ENCODE measurements around the gene CYP27A1.
A peak's percentile ranks its signal among the peaks of the same experiment; 100 is the strongest.
"Not testable (repeated sequence)": the region's sequence is repeated elsewhere in the genome, so short reads cannot be mapped to it uniquely, and the experiment has no call there.

CYP27A1 gene

DNA sequence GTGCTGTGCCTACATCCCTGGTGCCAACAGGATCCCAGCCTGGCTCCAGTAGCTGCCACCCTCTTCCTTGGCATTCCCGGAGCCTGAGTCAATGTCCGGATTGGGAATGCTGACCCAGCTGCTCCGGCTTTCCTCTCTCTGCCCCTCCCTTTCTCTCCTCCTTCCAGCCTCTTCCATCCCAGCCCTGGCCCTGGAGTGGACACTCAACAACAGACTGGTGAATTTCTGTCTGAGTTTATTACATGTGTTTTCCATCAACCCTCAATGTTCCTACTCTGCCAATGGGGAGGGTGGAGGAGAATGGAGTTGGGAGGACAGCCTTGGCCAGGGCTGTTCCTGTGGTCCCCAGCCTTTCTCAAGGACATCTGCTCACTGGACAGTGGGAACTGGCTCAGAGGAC is 50.6 kb downstream of the CYP27A1 start:
- no peak for DNase-seq

DNA sequence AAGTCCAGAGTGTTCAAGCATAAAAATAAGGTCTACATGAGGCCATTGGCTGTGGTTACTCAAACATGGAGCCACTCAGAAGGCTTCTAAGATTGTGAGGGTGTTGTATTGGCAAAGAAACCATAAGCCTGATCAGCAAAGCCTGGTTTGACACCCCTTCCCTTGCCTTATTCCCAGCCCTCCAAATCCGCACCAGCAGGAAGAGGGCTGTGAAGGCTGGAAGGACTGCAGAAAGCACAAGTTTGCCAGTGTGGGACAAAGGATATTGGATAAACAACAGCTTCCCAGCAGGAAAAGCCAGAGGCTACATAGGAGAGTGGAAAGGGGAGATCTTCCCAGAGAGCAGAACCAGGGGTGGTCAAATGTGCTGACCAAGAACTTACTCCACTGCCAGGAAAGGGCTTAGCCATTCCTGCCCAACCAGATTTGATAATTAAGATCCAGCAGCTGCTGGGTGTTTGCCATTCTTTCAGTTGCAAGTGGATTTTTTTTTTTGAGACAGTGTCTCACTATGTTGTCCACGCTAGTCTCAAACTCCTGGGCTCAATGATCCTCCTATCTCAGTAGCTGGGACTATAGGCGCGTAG is 51.2 kb downstream of the CYP27A1 start:
- no peak for DNase-seq

DNA sequence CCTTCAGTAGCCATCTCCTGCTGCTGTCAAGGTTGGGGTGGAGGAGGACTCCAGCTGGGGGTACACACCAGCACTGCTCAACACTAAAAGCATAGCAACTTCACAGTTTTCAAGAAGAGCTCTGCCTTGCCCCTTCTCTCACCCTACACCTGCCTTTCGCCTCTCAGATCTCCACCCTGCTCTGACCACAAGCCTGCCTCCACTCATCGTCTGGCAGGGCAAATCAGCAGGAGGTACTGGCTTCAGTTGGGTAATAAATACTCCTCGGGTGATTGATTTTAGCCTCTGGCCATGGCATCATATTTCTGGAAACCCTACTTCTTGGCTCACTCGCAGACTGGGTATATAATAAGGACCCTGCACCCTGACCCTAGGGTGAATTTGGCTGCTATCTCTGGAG is 52.7 kb downstream of the CYP27A1 start:
- DNase-seq, result no peak

DNA sequence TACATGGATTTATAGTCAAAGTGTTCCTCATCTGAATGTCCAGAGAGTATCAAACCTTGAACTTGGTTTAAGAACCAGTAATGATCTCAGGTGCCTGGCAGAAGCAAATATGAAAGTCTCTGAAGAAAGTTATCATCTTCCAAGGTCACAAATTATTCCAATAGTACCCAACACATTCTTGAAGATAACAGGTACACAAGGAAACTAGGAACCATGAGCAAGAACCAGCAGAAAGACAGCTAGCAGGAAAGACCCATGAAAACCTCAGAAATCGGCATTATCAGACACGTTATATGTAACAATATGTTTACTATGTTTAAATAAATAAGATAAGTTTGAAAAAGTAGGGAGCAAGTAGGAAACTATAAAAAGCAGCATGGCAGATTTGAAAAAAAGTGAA is 55.5 kb downstream of the CYP27A1 start:
- no peak for DNase-seq

DNA sequence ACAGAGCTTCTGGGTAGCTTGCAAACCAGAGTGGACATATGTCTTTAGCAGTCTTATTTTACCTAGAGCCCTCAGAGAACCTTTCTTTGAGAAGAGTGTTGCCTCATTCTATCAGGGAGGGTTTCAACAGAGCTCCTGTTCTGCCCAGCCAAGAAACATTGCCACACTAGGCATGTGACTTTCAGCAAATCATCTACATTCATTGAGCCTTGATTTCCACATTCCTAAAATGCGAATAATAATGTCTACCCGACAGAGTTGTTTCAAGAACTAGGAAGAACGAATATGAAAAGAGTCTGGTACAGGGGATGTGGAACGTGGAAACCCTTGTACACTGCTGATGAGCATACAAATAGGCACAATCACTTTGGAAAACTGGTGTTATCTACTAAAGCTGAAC is 57.5 kb downstream of the CYP27A1 start:
- no peak for DNase-seq

DNA sequence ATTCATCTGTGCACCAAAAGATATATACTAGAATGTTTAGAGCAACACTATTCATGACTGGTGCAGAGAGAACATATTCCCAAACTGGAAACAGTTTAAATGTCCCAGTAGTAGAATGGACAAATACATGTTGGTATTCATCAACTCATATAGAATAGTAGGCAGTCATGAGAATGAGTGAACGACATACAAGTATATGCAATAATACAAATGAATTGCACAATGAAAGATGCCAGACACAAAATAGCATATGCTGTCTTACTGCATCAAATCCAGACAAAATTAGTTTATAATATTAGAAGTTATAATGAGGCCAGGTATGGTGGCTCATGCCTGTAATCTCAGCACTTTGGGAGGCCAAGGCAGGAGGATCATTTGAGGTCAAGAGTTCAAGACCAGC is 57.9 kb downstream of the CYP27A1 start:
- DNase-seq, result no peak

DNA sequence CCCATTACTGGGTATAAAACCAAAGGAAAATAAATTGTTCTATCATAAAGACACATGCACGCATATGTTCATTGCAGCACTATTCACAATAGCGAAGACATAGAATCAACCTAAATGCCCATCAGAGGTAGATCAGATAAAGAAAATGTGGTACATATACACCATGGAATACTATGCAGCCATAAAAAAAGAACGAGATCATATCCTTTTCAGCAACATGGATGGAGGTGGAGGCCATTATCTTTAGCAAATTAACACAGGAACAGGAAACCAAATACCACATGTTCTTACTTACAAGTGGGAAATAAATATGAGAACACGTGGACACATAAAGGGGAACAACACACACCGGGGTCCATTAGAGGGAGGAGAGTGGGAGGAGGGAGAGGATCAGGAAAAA is 62.4 kb downstream of the CYP27A1 start:
- not testable (repeated sequence) for DNase-seq

DNA sequence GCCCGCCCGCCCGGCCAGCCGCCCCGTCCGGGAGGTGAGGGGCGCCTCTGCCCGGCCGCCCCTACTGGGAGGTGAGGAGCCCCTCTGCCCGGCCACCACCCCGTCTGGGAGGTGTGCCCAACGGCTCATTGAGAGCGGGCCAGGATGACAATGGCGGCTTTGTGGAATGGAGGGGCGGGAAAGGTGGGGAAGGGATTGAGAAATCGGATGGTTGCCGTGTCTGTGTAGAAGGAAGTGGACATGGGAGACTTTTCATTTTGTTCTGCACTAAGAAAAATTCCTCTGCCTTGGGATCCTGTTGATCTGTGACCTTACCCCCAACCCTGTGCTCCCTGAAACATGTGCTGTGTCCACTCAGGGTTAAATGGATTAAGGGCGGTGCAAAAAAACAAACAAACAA is 65.0 kb downstream of the CYP27A1 start:
- not testable (repeated sequence) for DNase-seq

DNA sequence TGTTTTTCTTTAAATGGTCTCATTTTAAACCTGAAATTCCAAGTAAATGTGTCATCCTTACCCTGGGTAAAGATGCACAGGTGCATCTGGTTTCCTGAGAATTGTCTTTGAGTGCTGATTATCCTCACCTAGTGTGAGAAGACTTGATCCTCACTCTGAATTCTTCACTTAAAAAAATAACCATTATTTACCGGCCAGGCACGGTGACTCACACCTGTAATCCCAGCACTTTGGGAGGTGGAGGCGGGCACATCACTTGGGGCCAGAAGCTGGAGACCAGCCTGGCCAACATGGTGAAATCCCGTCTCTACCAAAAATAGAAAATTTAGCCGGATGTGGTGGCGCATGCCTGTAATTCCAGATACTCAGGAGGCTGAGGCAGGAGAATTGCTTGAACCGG is 67.8 kb downstream of the CYP27A1 start:
- DNase-seq, result no peak

DNA sequence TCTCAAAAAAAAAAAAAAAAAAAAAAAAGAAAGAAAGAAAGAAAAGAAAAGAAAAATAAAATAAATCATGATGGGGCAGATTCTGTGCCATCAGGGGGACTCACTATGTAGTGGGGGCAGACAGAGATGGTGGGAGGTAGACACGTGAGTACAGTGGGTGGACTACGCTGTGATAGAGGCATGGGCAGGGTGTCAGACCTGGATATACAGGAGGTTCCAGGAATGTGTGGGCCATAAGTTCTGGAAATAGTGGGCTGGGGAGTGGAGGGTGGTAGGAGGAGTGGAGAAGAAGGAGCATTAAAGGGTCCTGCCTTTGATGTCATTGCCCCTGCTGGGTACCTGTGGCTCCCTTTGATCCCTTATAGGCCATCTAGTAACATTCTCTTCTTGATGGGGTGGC is 68.8 kb downstream of the CYP27A1 start:
- DNase-seq, result no peak

DNA sequence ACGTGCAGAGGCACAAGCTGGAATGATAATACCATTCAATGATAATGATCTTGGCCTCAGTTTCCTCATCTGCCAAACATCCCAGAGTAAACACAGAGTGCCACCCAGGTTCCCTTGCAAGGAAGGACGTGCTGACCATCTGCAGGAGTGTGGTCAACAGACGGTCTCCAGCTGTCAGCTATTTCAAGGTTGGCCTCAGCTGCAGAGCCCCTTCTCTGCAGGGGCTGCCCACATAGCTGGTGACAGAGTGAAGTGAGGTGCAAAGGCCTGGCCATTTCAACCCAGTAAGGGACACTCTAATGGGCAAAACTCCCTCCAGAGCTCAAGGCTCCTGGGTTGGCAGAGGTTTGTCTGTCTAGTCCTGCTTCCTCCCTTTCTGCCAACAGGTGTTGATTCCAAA is 69.3 kb downstream of the CYP27A1 start:
- no peak for DNase-seq

DNA sequence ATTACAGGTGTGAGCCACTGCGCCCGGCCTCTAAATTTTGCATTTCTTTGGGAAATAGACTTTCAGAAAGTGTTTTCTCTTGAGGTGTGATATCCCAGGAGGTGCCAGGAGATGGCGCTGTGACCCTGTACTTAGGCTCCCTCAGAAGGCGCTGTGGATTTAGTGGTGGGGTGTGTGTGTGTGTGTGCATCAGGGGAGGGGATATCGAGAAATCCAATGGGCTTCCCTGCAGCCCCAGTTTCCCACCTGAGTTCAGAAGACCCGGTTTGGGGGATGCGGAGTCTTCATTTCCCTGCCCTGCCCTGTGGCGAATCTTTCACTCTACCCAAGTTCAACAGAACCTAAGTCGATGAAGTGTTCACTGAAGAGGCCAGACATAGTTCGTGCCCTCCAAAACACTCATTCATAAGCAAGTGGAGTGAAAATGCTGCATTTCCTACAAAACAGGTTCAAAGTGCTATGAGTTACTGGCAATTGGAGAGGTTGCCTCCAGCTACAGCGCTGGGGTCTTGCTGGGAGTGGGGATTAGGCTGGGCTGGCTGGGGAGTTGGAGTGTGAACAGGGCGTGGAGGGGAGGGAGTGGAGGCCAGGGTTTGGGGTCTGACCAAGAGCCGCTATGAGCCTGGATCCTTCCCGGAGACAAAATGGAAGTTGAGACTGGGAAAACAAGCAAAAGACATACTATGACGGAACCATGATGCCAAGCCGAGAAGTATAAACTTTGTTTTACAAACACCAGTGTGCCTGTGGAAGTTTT is 71.1 kb downstream of the CYP27A1 start:
- DNase-seq, result peak; percentile 52

DNA sequence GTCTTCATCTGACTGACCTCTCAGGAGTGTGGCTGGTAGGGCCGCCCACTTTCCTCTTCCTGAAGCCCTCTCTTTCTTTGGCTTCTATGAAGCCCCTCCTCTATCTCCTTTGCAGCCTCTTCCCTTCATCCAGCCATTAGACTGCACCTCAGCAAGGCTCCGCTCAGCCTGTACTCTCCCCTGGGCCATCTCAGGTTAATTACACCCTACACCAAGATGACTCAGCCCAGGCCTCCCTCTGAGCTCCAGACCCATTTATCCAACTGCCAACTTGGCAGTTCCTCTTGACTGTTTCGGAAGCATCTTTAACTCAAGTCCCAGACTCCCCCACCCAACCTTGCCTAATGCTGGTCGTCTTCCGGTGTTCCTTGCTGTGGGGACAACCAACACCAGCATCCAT is 71.8 kb downstream of the CYP27A1 start:
- DNase-seq, result no peak

DNA sequence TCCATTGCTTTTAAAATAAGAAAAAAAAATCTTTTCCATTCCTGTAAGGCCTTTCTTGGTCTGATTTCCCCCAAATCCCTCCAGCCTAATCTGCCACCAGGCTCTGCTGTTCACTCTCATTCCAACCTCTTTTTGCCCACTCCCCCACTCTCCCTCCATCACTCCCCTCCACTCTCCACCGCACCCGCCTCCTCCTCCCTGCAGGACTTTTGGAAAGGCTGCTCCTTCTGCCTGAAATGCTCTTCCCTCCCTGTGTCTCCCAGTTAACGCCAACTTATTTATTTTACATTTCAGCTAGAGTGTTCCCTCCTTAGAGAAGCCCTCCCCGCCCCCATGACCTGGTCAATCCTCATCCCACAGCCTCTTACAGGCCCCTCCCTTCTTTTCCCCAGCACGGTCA is 72.9 kb downstream of the CYP27A1 start:
- DNase-seq, result no peak

DNA sequence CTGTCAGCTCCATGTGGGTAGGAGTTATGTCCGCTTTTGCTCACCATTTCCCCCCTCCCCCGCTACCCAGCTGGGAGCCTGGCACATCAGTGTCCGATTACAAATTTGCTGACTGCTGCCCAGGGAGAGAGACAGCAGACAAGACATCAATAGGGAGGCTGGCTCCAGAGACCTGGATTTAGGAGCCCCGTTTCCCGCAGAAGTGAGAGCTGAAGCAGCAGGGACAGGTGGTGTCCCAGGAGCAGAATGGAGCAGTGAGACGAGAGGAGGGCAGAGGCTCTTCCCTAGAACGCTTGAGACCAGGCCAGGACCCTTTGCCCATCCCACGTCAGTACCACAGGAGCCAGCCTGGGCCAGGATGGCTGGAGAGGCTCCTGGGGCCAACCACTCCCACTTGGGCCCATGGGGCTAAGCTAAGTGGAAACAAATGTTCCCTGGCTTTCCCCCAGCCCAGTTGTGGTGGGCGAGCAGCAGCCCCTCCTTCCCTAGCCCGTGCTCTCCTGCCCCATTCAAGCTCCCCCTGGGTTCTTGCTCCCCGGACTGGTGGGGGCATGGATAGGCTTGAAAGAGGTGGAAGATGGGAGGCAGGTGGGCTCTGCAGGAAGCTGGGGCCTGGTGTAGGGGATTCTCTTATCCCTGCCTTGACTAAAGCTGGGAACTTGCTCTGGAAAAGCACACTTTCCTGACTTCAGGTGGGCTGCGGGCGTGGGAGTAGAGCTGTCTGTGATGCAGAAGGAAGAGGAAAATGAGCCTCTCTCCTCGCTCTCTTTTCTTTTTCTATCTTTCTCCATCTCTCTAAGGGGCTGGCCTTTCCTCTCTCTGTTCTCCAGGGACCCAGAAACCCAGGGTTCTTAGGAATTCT is 73.6 kb downstream of the CYP27A1 start:
- no peak for DNase-seq

DNA sequence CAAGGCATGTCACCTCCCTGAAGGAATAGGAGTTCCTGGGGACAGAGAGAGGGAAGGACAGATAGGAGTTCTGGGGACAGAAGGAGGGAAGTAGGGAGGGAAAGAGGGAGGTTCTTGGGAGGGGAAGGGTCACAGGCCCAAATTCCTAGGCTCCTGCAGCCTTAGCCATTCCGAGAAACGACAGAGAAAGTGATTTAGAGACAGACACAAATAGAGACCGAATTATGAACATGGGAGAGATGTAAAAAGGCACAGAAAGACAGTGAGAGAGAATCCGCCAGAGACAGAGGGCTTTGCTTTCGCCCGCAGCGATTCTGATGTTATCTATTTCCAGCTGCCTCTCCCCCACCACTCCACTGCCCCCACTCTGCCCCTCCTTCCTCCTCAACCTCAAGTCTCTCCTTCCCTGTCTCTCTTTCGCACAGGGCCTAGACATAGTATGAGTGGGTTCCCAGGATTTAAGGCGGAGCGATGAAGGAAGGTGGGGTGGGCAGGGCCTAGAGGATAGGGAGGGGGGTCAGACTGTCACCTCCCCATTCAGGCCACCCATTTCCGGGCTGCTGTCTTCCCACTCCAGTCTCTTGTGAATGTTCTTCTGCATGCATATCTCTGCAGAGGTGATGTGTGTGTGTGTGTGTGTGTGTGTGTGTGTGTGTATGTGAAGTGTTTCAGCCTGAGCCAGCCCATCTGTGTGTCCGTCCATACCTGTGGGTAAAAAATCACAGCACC is 74.4 kb downstream of the CYP27A1 start:
- DNase-seq, result no peak

DNA sequence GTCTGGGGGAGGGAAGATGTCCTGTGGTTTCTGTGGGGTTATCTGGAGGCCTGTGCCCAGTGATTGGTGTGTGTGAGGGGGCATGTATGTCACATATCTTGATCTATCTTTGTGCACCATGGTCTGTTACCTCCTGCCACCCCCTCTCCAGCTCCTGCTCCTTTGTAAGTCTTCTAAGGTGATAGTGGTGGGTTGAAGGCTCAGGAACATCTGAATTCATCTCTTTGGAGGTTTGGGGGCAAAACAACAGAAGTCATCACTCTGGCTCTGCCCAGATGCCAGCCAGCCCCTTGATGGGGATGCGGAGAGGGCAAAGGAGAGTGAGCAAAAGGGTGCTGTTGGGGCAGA is 74.9 kb downstream of the CYP27A1 start:
- DNase-seq, result no peak

DNA sequence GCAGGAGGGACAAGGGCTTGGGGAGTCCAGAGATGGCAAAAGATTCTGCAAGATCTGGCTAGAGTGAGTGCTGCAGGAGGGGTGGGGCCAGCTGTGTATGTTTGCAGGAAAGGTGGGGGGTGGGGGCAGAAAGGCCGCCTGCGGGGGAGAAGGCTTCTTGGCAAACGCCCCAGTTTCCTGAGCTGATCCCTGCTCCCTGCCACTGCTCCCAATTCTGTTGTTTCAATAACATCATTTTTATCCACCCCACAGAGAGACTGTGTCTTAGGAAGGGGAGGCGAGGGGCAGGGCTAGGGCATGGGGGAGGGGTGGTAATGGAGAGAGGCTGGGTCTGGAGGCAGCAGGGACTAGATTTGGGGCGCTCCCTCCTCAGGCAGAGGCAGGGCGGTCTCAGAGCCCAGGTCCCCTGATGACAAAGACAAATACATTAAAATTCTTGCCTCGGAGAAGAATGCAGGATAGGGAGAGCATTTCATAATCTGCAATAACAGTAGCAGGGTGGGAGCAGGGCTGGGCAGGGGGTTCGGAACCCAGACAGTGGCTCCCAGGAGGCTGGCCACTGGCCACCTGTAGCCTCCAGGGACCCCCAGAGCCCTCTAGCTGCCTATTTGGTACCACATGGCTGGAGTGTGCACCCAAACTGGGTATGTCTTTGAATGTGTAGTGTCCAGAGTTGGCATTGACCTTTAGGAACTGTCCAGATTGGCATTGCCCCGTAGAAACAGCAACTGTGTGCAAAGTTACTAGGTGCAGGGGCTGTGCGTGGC is 75.6 kb downstream of the CYP27A1 start:
- no peak for DNase-seq

DNA sequence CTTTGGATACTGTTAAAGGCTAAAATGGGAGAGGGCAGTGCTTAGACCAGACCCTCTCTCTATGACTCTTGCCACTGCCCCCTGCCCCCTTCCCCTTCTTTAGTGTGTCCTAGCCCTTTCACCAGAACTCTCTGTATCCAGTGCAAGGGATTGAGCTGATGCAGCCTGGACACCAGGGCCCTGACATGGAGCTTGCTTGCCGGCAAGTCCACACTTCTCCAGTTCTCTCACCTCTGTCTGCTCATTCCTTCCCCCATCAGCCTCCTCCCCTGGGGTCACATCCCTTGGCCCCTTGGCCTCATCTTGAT is 76.1 kb downstream of the CYP27A1 start:
- DNase-seq, result no peak

DNA sequence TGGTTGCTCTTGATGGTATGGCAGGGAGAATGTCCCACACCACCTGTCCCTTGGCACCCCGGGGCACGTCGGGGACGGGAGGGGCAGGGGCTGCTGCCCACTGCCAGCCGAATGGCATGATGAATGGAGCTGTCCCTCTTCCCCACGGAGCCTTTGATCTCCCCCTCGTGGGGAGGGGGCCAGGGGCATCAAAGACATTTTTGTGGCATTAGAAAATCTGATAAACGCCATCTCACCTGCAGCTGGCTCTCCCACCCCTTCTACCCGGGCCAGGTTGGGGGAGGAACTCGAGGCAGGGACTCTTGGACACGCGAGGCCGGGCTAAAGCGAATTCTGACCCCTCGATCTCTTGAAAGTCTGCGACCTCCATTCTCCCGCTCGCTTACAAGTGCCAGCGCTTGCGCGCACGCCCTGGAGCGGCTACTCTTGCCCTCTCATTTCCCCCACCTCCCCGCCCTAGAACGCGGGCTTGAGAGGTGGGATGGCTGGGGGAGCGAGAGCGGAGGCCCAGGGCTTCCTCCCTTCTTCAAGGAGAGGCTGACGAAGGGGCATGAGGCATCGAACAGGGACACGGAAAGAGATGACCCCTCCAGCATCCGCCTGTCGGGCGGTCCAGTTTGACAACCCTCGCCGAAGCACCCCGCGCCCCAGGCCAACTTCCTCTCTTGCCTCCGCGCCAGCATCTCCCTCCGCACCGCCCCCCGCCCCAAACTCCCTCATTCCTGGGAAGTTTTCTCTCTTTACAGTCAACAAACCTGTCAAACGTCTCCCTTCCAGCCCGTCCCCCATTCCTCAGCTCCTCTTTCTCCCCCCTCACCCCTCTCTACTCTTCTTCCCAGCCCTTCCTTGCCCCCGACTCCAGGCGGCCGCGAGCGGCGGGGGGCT is 77.0 kb downstream of the CYP27A1 start:
- DNase-seq, result no peak

DNA sequence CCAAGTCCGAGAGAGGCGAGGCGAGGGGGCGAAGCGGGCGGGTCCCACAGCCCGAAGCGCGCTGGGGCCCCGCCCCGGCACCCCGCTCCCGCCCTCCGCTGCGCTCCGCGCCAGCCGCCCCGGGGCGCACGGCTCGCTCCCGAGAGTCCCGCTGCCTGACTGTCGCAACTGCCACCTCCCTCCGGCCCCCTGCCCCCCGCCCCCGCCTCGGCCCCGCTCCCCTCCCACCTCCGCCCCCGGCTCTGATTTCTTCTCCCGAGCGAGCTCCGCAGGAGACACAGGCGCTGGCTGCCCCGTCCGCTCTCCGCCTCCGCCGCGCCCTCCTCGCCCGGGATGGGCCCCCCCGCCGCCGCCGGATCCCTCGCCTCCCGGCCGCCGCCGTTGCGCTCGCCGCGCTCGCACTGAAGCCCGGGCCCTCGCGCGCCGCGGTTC is 77.6 kb downstream of the CYP27A1 start, which contains the start of gene WNT6:
WNT6 (plus strand) TSS at position 250 of the 432 bp plus-strand sequence. CDS start 233 bp downstream, outside the sequence.
- no peak for DNase-seq

Data from central memory CD4-positive, alpha-beta T cell (primary cell).